GM18507 (cell line): Measurements from ENCODE around the gene SYT4.

ENCODE experiments used
- DNase-seq: peaks from one replicate; pipeline ENCODE4 v3.0.0; 2011; ENCODE audit warnings: low read depth; ENCODE audit not compliant: insufficient read length; ENCODE audit errors: extremely low spot score
- FAIRE-seq: peaks from 2 replicates; lab custom pipeline; 2011; peaks lifted over from hg19 to GRCh38; lab: Jason Lieb, UNC

SYT4 gene

GRCh38 chr18:43234889-43235288, 42.4 kb downstream of the SYT4 start:
- FAIRE-seq (no peak), DNase-seq (no peak)

GRCh38 chr18:43222501-43222900, 54.8 kb downstream of the SYT4 start:
- no peak for FAIRE-seq
- DNase-seq: no peak

DNA sequence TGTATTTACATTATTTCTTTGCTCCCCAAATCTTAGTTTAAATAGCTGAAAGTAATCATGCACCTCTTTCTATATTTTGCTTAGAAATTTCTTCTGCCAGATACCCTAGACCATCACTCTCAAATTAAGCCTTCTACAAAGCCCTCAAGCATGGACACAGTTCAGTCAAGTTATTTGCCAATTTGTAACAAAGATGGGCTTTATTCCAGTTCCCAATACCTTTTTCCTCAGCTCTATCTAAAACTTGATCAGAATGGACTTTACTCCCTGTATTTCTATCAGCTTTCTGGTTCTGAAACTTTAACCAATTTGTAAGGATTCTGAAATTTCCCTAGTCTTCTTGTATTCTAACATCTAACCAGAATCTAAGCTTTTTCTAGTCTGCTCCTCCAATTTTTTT, 56.6 kb downstream of the SYT4 start:
- DNase-seq (no peak), FAIRE-seq (no peak)
